Common myeloid progenitor, CD34-positive (primary cell): ENCODE results near the gene DCTN2. TPM values are rescaled to one million over a fixed set of nuclear protein-coding genes. Genes with fewer than 3 reads are reported as not detected.

Experiments
- CTCF ChIA-PET: fragments of 350-600 bp; sonication (Branson Sonifier 250); formaldehyde crosslinking; loops from one replicate; lab custom pipeline; 2021; ENCODE audit warnings: antibody characterized with exemption; lab: Charles Lee
- POLR2A ChIA-PET: fragments of 350-600 bp; sonication (Branson Sonifier 250); formaldehyde crosslinking; loops from one replicate; lab custom pipeline; 2021; ENCODE audit warnings: antibody characterized with exemption; lab: Charles Lee
- DNase-seq, 3 donors: peaks; one replicate each; pipeline versions ENCODE4 v3.0.0 to v3.0.0-alpha.2; 2013
- H3K27ac ChIP-seq, 2 experiments: 1 replicate in 1 of 2; 2 replicates in 1 of 2; pipeline ENCODE4 v1.7.0; 2013; ENCODE audit warnings: inconsistent platforms in 2 of 2, low read length in 2 of 2, mild to moderate bottlenecking in 2 of 2, low read depth in 1 of 2, moderate library complexity in 1 of 2; ENCODE audit not compliant: severe bottlenecking in 2 of 2, insufficient read depth in 1 of 2, poor library complexity in 1 of 2
- H3K27me3 ChIP-seq, 5 experiments: replicated peaks in 2 of 5; 1 replicate in 3 of 5; 2 replicates in 2 of 5; pipeline versions ENCODE4 v1.6.1 to v1.7.0; 2013; ENCODE audit warnings: low read length in 4 of 5, mild to moderate bottlenecking in 2 of 5, moderate library complexity in 2 of 5, inconsistent platforms in 1 of 5; ENCODE audit not compliant: insufficient read depth in 5 of 5, control insufficient read depth in 4 of 5
- H3K36me3 ChIP-seq, 4 experiments: 1 replicate in 2 of 4; 2 replicates in 2 of 4; pipeline versions ENCODE4 v1.6.1 to v1.7.0; 2013; ENCODE audit warnings: low read length in 3 of 4, control low read depth in 1 of 4, mild to moderate bottlenecking in 1 of 4; ENCODE audit not compliant: control insufficient read depth in 4 of 4, insufficient read depth in 4 of 4
- H3K4me1 ChIP-seq, 4 experiments: 1 replicate in 3 of 4; 2 replicates in 1 of 4; pipeline versions ENCODE4 v1.6.1 to v1.7.1; 2013; ENCODE audit warnings: low read length in 3 of 4, mild to moderate bottlenecking in 3 of 4, control low read depth in 1 of 4, inconsistent platforms in 1 of 4, moderate library complexity in 1 of 4; ENCODE audit not compliant: control insufficient read depth in 4 of 4, insufficient read depth in 4 of 4; ENCODE audit errors: control extremely low read depth in 1 of 4
- H3K4me3 ChIP-seq, 7 experiments: 1 replicate in 4 of 7; 2 replicates in 3 of 7; pipeline versions ENCODE4 v1.5.1 to v1.7.0; 2013; ENCODE audit warnings: mild to moderate bottlenecking in 7 of 7, low read length in 6 of 7, moderate library complexity in 6 of 7, inconsistent platforms in 2 of 7, low read depth in 2 of 7, control low read depth in 1 of 7; ENCODE audit not compliant: insufficient read depth in 4 of 7, control insufficient read depth in 1 of 7; ENCODE audit errors: extremely low read depth in 1 of 7
- H3K9me3 ChIP-seq, 5 experiments: 1 replicate in 4 of 5; 2 replicates in 1 of 5; pipeline versions ENCODE4 v1.6.1 to v1.7.1; 2013; ENCODE audit warnings: low read length in 4 of 5, mild to moderate bottlenecking in 2 of 5, inconsistent platforms in 1 of 5, low read depth in 1 of 5, moderate library complexity in 1 of 5; ENCODE audit not compliant: control insufficient read depth in 4 of 5, insufficient read depth in 2 of 5; ENCODE audit errors: control extremely low read depth in 1 of 5
- WGBS: methylation state at CpG from one replicate; pipeline ENCODE4 v1.1.5; 2013; ENCODE audit not compliant: insufficient coverage; 5-methylcytosine and 5-hydroxymethylcytosine counted together
- polyA plus RNA-seq: library from polyadenylated mRNA; unstranded; fragments of 120-200 nt; gene quantifications from one replicate; pipeline ENCODE4 v1.2.1, GENCODE V29; 2013

Gene DCTN2
- polyA plus RNA-seq: 136 TPM

- Histone ChIP-seq H3K4me1 (peaks cover 0 to 38% (median 22%) of the 10 kb centered on the region in 4 experiments), H3K9me3 (no peaks in the 10 kb centered on the region), H3K27me3 (peaks cover 0 to 14% (median 2%) of the 10 kb centered on the region in 5 experiments), H3K4me3 (peak within 1 kb of the TSS; percentile 73 to 92 (median 83)), H3K36me3 (peaks cover 0 to 6% (median 3%) of the 10 kb centered on the region in 4 experiments), H3K27ac (peak within 1 kb of the TSS; percentile 81 to 91)
- ChIA-PET POLR2A (interaction anchor here (0.6 to 2.7 kb wide), 7 partner anchors 9 to 84 kb away, joined by 3 to 14 read pairs (median 6); partner anchors contain the start of genes DDIT3 and MBD6), CTCF (interaction anchor here (0.8 to 2.2 kb wide), 10 partner anchors 8 to 77 kb away, joined by 3 to 12 read pairs (median 4); partner anchors contain the start of gene DDIT3)
- peak; percentile 97 to 98 (median 98) for DNase-seq
- under 1% methylated on average over 37 of the region's 56 CpGs for whole genome bisulfite sequencing
Measured at GRCh38 chr12:57546438-57547287, at the start of gene DCTN2. TSS of gene DCTN2 (minus strand) at chr12:57547192. CDS start at chr12:57547063, 129 bp downstream.

GRCh38 chr12:57593187-57593586, 46.2 kb upstream of the DCTN2 start:
- CTCF ChIA-PET: interaction anchor here (0.7 to 3.7 kb wide), 13 partner anchors 10 to 135 kb away, joined by 3 to 37 read pairs (median 4); partner anchors contain the start of gene B4GALNT1
- WGBS: no CpG with 5 or more reads among the region's 4 CpGs
- H3K4me1 ChIP-seq: peaks cover 5 to 22% (median 14%) of the 10 kb centered on the region in 4 experiments
- DNase-seq: no peak
- no peak overlapping the region for H3K27ac ChIP-seq
- POLR2A ChIA-PET: interaction anchor here (0.6 kb wide), 1 partner anchor 19 kb away, joined by 3 read pairs; no protein-coding TSS in a partner anchor
- H3K4me3 ChIP-seq: no peak overlapping the region
- peaks cover 0 to under 1% (median 0%) of the 10 kb centered on the region in 5 experiments for H3K27me3 ChIP-seq
- H3K9me3 ChIP-seq: no peaks in the 10 kb centered on the region
- H3K36me3 ChIP-seq: peaks cover 8 to 24% (median 10%) of the 10 kb centered on the region in 4 experiments

- no peak overlapping the region for H3K4me3 ChIP-seq
- DNase-seq: no peak
- H3K27me3 ChIP-seq: peaks cover 0 to 2% (median 0%) of the 10 kb centered on the region in 5 experiments
- H3K9me3 ChIP-seq: no peaks in the 10 kb centered on the region
- no peak overlapping the region for H3K27ac ChIP-seq
- peaks cover 5 to 22% (median 14%) of the 10 kb centered on the region in 4 experiments for H3K4me1 ChIP-seq
- ChIA-PET POLR2A (interaction anchor here (0.6 kb wide), 1 partner anchor 19 kb away, joined by 3 read pairs; no protein-coding TSS in a partner anchor), CTCF (interaction anchor here (0.7 to 3.7 kb wide), 16 partner anchors 8 to 164 kb away, joined by 3 to 37 read pairs (median 4); partner anchors contain the start of gene B4GALNT1)
- WGBS: 100% methylated on average over 1 of the region's 2 CpGs
- peaks cover 8 to 21% (median 8%) of the 10 kb centered on the region in 4 experiments for H3K36me3 ChIP-seq
Measured at GRCh38 chr12:57592551-57593165, 45.7 kb upstream of the DCTN2 start.

GRCh38 chr12:57591782-57592325, 44.9 kb upstream of the DCTN2 start:
- POLR2A ChIA-PET: no interaction called here
- CTCF ChIA-PET: interaction anchor here (1.0 to 3.7 kb wide), 8 partner anchors 9 to 165 kb away, joined by 3 to 37 read pairs (median 6); no protein-coding TSS in a partner anchor
- peaks cover 5 to 22% (median 14%) of the 10 kb centered on the region in 4 experiments for H3K4me1 ChIP-seq
- 91% methylated on average over 7 of the region's 10 CpGs for WGBS
- H3K4me3 ChIP-seq: peak overlapping the region; percentile 64 to 91 (median 84)
- peaks cover 0 to 6% (median 4%) of the 10 kb centered on the region in 5 experiments for H3K27me3 ChIP-seq
- H3K36me3 ChIP-seq: peaks cover 4 to 18% (median 8%) of the 10 kb centered on the region in 4 experiments
- DNase-seq: no peak
- peak overlapping the region in 1 of 2 experiments; percentile 66 for H3K27ac ChIP-seq
- H3K9me3 ChIP-seq: no peaks in the 10 kb centered on the region

- Histone ChIP-seq H3K9me3 (no peaks in the 10 kb centered on the region), H3K4me1 (peaks cover 5 to 22% (median 14%) of the 10 kb centered on the region in 4 experiments), H3K27ac (peak within 1 kb of the TSS in 1 of 2 experiments; percentile 66), H3K4me3 (peak within 1 kb of the TSS; percentile 64 to 91 (median 84)), H3K27me3 (peaks cover 0 to 6% (median 4%) of the 10 kb centered on the region in 5 experiments), H3K36me3 (peaks cover 4 to 11% (median 6%) of the 10 kb centered on the region in 4 experiments)
- ChIA-PET POLR2A (no interaction called here), CTCF (interaction anchor here (0.6 to 3.7 kb wide), 8 partner anchors 8 to 1679 kb away, joined by 3 to 37 read pairs (median 3); no protein-coding TSS in a partner anchor)
- WGBS: under 1% methylated on average over 61 of the region's 69 CpGs
- peak; percentile 36 to 53 (median 42) for DNase-seq
Measured at GRCh38 chr12:57590864-57591781, 44.1 kb upstream of the DCTN2 start, which contains the start of gene PIP4K2C. TSS of gene PIP4K2C (plus strand) at chr12:57591192. CDS start at chr12:57591290, 98 bp downstream.
